ENCODE measurements around the gene TRIP6.

TRIP6 gene

GRCh38 chr7:100867040-100867775, at the start of gene TRIP6:
TRIP6 (plus strand) TSS chr7:100867387; CDS start chr7:100867498, 111 bp downstream.
- no peak for TF ChIP-seq CTCF (IDR thresholded peaks at IDR 0.05; ENCODE audit: control insufficient read depth, insufficient read depth, low read depth, low read length, missing control alignments)
- peak; percentile 86 for DNase-seq (ENCODE audit: low read depth)
- H3K4me3 ChIP-seq (ENCODE audit: control insufficient read depth, low read depth, low read length): peak within 1 kb of the TSS; percentile 92

- TF ChIP-seq CTCF (IDR thresholded peaks at IDR 0.05; ENCODE audit: control insufficient read depth, insufficient read depth, low read depth, low read length, missing control alignments): no peak
- DNase-seq (ENCODE audit: low read depth): no peak
Observed at GRCh38 chr7:100818366-100818765, 48.8 kb upstream of the TRIP6 start.

GRCh38 chr7:100818825-100819224, 48.4 kb upstream of the TRIP6 start:
- no peak for TF ChIP-seq CTCF (IDR thresholded peaks at IDR 0.05; ENCODE audit: control insufficient read depth, insufficient read depth, low read depth, low read length, missing control alignments)
- H3K4me3 ChIP-seq (ENCODE audit: control insufficient read depth, low read depth, low read length): no peak overlapping the region
- DNase-seq (ENCODE audit: low read depth): no peak

More at GRCh38 chr7:100818366-100818765, 48.8 kb upstream of the TRIP6 start:
- H3K4me3 ChIP-seq (ENCODE audit: control insufficient read depth, low read depth, low read length): no peak overlapping the region

GRCh38 chr7:100819586-100819985, 47.6 kb upstream of the TRIP6 start:
- DNase-seq (ENCODE audit: low read depth): no peak
- no peak for TF ChIP-seq CTCF (IDR thresholded peaks at IDR 0.05; ENCODE audit: control insufficient read depth, insufficient read depth, low read depth, low read length, missing control alignments)

GRCh38 chr7:100822236-100823139, 44.7 kb upstream of the TRIP6 start:
- no peak for TF ChIP-seq CTCF (IDR thresholded peaks at IDR 0.05; ENCODE audit: control insufficient read depth, insufficient read depth, low read depth, low read length, missing control alignments)
- H3K4me3 ChIP-seq (ENCODE audit: control insufficient read depth, low read depth, low read length): no peak overlapping the region
- DNase-seq (ENCODE audit: low read depth): no peak

More at GRCh38 chr7:100819586-100819985, 47.6 kb upstream of the TRIP6 start:
- H3K4me3 ChIP-seq (ENCODE audit: control insufficient read depth, low read depth, low read length): no peak overlapping the region

- no peak for DNase-seq (ENCODE audit: low read depth)
- no peak overlapping the region for H3K4me3 ChIP-seq (ENCODE audit: control insufficient read depth, low read depth, low read length)
- no peak for TF ChIP-seq CTCF (IDR thresholded peaks at IDR 0.05; ENCODE audit: control insufficient read depth, insufficient read depth, low read depth, low read length, missing control alignments)
Observed at GRCh38 chr7:100823140-100823525, 44.1 kb upstream of the TRIP6 start.

Measured in AG09309 (cell line).